Erythroblast (primary cell): ENCODE measurements around the gene RSPH4A.

Source experiments
- GATA1 ChIP-seq: IDR thresholded peaks from 2 replicates; pipeline ENCODE4 v1.6.1; 2011; ENCODE audit warnings: low read depth, mild to moderate bottlenecking, control low read depth, low read length, moderate library complexity
- POLR2A ChIP-seq: IDR thresholded peaks from 2 replicates; pipeline ENCODE4 v1.6.1; 2011; ENCODE audit warnings: mild to moderate bottlenecking, low read length

DNA sequence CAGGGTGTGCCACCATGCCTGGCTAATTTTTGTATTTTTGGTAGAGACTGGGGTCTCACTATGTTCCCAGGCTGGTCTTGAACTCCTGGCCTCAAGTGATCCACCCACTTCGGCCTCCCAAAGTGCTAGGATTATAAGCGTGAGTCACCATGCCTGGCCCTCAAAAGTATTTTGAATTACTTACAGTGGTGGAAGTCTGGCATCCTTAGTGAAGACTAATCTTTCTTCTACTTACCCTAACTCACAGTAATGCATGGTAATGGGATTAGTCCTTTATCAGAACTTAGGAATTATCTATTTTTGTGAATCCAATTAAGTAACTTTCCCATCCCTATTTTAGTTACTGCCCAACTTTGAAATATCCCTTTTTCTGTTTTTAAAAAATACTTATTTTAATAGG, 41.1 kb upstream of the RSPH4A start:
- TF ChIP-seq POLR2A: no peak
- no peak for TF ChIP-seq GATA1
